HepG2 (cell line): Measurements from ENCODE around the gene C2orf80. TPM values are rescaled to one million over a fixed set of nuclear protein-coding genes. Genes with fewer than 3 reads are reported as not detected.

ENCODE experiments used
- ARID2 ChIP-seq: sonication (generic); formaldehyde crosslinking; IDR thresholded peaks from 2 replicates; pipeline ENCODE4 v1.8.1; 2022; ENCODE audit warnings: mild to moderate bottlenecking, missing genetic modification reagents, borderline replicate concordance
- LCORL ChIP-seq, 2 experiments: fragments of 450-650 bp in 1 of 2; sonication (generic) in 1 of 2; formaldehyde crosslinking in 1 of 2; IDR thresholded peaks; 2 replicates each; pipeline versions ENCODE4 v1.5.0 to v1.6.1; 2017 to 2020; ENCODE audit warnings: antibody characterized with exemption in 1 of 2, missing genetic modification reagents in 1 of 2
- MATR3 ChIP-seq: sonication (generic); formaldehyde crosslinking; IDR thresholded peaks from 2 replicates; pipeline ENCODE4 v1.4.0; 2020; ENCODE audit warnings: missing genetic modification reagents
- NFE2L2 ChIP-seq: fragments of 150-350 bp; IDR thresholded peaks from 2 replicates; pipeline ENCODE4 v1.6.1; 2014; ENCODE audit warnings: low read length
- NRL ChIP-seq: sonication (generic); formaldehyde crosslinking; IDR thresholded peaks from 2 replicates; pipeline ENCODE4 v1.5.0; 2020; ENCODE audit warnings: missing genetic modification reagents, mild to moderate bottlenecking, moderate library complexity, borderline replicate concordance
- SALL1 ChIP-seq: sonication (generic); formaldehyde crosslinking; IDR thresholded peaks from 2 replicates; pipeline ENCODE4 v1.8.0; 2022; ENCODE audit warnings: mild to moderate bottlenecking, missing genetic modification reagents
- SRF ChIP-seq: IDR thresholded peaks from 2 replicates; pipeline ENCODE4 v1.6.1; 2011; ENCODE audit warnings: mild to moderate bottlenecking, low read depth, low read length, moderate library complexity
- ZFP36 ChIP-seq: fragments of 150-350 bp; IDR thresholded peaks from 2 replicates; pipeline ENCODE4 v1.6.1; 2018; ENCODE audit warnings: borderline replicate concordance, low read length, low read depth; ENCODE audit not compliant: partially characterized antibody
- ZNF331 ChIP-seq: sonication (generic); formaldehyde crosslinking; IDR thresholded peaks from 2 replicates; pipeline ENCODE4 v1.4.0; 2020; ENCODE audit warnings: missing genetic modification reagents
- ZNF335 ChIP-seq: sonication (generic); formaldehyde crosslinking; IDR thresholded peaks from 2 replicates; pipeline ENCODE4 v1.4.0; 2020; ENCODE audit warnings: missing genetic modification reagents
- ZNF382 ChIP-seq: sonication (generic); formaldehyde crosslinking; IDR thresholded peaks from 2 replicates; pipeline ENCODE4 v1.5.0; 2020; ENCODE audit warnings: missing genetic modification reagents, mild to moderate bottlenecking, borderline replicate concordance
- ZNF678 ChIP-seq: sonication (generic); formaldehyde crosslinking; IDR thresholded peaks from 2 replicates; pipeline ENCODE4 v1.4.0; 2020; ENCODE audit warnings: mild to moderate bottlenecking, missing genetic modification reagents
- ZNF749 ChIP-seq: sonication (generic); formaldehyde crosslinking; IDR thresholded peaks from 2 replicates; pipeline ENCODE4 v1.8.0; 2022; ENCODE audit warnings: mild to moderate bottlenecking, missing genetic modification reagents, moderate library complexity, borderline replicate concordance
- polyA plus RNA-seq, 8 experiments: library from polyadenylated mRNA; depleted of rRNA in 3 of 8; stranded (reverse) in 7 of 8; unstranded in 1 of 8; fragments of >200 nt; fragmentation: Illumina TruSeq in 4 of 8; extraction: Trizol in 4 of 8; gene quantifications; 2 replicates each; pipeline versions ENCODE4 v1.2.1 to v1.2.3, GENCODE V29; 2011 to 2016; ENCODE audit warnings: low read depth in 4 of 8, missing spikeins in 1 of 8, mixed read lengths in 1 of 8; ENCODE audit not compliant: insufficient read depth in 1 of 8
- total RNA-seq, 5 experiments: library from RNA; depleted of rRNA; stranded (reverse); fragments of >200 nt; fragmentation: Illumina TruSeq; extraction: Trizol; gene quantifications; 2 replicates each; pipeline ENCODE4 v1.2.3, GENCODE V29; 2016; ENCODE audit warnings: low read depth in 1 of 5
- TF ChIP-seq, protein P1 (sequence below): sonication (generic); formaldehyde crosslinking; IDR thresholded peaks from 2 replicates; pipeline ENCODE4 v1.4.0; 2020; ENCODE audit warnings: missing genetic modification reagents, borderline replicate concordance
- TF ChIP-seq, protein P2 (sequence below): sonication (generic); formaldehyde crosslinking; IDR thresholded peaks from 2 replicates; pipeline ENCODE4 v1.4.0; 2020; ENCODE audit warnings: low read depth, missing genetic modification reagents
- TF ChIP-seq, protein P3 (sequence below): sonication (generic); formaldehyde crosslinking; IDR thresholded peaks from 2 replicates; pipeline ENCODE4 v1.4.0; 2020; ENCODE audit warnings: missing genetic modification reagents
- TF ChIP-seq, protein P4 (sequence below): sonication (generic); formaldehyde crosslinking; IDR thresholded peaks from 2 replicates; pipeline ENCODE4 v1.5.0; 2020; ENCODE audit warnings: mild to moderate bottlenecking, low read depth, missing genetic modification reagents, borderline replicate concordance

Gene C2orf80
- total and polyA plus RNA-seq, 2 of the 13 experiments (the other 11 are each of a cell fraction or from before 2014, with no cell fraction given): not detected

DNA sequence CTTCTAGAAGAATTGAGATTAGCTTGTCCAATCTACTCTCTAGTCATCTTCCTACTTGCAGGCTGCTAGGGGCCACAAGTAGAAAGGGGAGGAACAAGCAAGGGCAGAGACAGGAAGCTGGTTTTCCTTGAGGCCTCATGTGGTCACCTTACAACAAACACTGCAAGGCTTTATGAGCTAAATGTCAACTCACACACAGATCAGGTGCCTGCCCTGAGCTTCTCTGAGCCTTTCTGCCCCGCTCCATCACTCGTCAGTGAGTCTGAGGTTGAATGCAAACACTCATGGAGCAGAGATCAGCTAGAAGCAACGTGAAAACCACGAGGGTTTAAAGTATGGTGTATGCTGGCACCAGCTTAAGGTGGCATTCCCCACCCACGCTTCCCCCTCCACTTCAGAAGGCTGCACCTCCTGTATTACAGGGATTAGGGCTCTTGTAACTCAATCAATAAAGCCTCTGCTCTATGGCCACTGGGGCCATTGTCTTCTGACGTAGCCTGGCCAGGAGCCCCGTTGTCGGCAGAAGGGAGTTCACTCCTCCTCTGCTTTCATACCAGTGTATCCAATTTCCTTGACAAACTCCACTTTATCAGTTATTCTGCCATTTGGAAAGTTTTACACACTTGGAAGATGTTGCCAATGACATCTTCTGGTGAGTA is 54.8 kb downstream of the C2orf80 start (continued):
- TF ChIP-seq, protein P1, sequence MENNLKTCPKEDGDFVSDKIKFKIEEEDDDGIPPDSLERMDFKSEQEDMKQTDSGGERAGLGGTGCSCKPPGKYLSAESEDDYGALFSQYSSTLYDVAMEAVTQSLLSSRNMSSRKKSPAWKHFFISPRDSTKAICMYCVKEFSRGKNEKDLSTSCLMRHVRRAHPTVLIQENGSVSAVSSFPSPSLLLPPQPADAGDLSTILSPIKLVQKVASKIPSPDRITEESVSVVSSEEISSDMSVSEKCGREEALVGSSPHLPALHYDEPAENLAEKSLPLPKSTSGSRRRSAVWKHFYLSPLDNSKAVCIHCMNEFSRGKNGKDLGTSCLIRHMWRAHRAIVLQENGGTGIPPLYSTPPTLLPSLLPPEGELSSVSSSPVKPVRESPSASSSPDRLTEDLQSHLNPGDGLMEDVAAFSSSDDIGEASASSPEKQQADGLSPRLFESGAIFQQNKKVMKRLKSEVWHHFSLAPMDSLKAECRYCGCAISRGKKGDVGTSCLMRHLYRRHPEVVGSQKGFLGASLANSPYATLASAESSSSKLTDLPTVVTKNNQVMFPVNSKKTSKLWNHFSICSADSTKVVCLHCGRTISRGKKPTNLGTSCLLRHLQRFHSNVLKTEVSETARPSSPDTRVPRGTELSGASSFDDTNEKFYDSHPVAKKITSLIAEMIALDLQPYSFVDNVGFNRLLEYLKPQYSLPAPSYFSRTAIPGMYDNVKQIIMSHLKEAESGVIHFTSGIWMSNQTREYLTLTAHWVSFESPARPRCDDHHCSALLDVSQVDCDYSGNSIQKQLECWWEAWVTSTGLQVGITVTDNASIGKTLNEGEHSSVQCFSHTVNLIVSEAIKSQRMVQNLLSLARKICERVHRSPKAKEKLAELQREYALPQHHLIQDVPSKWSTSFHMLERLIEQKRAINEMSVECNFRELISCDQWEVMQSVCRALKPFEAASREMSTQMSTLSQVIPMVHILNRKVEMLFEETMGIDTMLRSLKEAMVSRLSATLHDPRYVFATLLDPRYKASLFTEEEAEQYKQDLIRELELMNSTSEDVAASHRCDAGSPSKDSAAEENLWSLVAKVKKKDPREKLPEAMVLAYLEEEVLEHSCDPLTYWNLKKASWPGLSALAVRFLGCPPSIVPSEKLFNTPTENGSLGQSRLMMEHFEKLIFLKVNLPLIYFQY (CRISPR knock-in tag): 0 out of 2 replicates have a peak, but pooled peaks have one; percentile 14
- TF ChIP-seq, protein P2, sequence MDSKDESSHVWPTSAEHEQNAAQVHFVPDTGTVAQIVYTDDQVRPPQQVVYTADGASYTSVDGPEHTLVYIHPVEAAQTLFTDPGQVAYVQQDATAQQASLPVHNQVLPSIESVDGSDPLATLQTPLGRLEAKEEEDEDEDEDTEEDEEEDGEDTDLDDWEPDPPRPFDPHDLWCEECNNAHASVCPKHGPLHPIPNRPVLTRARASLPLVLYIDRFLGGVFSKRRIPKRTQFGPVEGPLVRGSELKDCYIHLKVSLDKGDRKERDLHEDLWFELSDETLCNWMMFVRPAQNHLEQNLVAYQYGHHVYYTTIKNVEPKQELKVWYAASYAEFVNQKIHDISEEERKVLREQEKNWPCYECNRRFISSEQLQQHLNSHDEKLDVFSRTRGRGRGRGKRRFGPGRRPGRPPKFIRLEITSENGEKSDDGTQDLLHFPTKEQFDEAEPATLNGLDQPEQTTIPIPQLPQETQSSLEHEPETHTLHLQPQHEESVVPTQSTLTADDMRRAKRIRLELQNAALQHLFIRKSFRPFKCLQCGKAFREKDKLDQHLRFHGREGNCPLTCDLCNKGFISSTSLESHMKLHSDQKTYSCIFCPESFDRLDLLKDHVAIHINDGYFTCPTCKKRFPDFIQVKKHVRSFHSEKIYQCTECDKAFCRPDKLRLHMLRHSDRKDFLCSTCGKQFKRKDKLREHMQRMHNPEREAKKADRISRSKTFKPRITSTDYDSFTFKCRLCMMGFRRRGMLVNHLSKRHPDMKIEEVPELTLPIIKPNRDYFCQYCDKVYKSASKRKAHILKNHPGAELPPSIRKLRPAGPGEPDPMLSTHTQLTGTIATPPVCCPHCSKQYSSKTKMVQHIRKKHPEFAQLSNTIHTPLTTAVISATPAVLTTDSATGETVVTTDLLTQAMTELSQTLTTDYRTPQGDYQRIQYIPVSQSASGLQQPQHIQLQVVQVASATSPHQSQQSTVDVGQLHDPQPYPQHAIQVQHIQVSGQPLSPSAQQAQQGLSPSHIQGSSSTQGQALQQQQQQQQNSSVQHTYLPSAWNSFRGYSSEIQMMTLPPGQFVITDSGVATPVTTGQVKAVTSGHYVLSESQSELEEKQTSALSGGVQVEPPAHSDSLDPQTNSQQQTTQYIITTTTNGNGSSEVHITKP: no peak
- TF ChIP-seq NRL (CRISPR knock-in tag) (no peak), ZNF335 (CRISPR knock-in tag) (no peak), MATR3 (no peak), NFE2L2 (no peak), ZFP36 (no peak), ZNF678 (CRISPR knock-in tag) (no peak), ZNF382 (no peak), SRF (no peak), SALL1 (CRISPR knock-in tag) (peak; percentile 64; the same call in 1 of the 2 replicates), LCORL (IDR thresholded peaks at IDR 0.05) (no peak), LCORL (CRISPR knock-in tag; IDR thresholded peaks at IDR 0.05) (peak; percentile 27; the same call in 1 of the 2 replicates), ARID2 (CRISPR knock-in tag) (no peak), ZNF749 (CRISPR knock-in tag) (no peak), ZNF331 (CRISPR knock-in tag) (0 out of 2 replicates have a peak, but pooled peaks have one; percentile 16)
- TF ChIP-seq, protein P3, sequence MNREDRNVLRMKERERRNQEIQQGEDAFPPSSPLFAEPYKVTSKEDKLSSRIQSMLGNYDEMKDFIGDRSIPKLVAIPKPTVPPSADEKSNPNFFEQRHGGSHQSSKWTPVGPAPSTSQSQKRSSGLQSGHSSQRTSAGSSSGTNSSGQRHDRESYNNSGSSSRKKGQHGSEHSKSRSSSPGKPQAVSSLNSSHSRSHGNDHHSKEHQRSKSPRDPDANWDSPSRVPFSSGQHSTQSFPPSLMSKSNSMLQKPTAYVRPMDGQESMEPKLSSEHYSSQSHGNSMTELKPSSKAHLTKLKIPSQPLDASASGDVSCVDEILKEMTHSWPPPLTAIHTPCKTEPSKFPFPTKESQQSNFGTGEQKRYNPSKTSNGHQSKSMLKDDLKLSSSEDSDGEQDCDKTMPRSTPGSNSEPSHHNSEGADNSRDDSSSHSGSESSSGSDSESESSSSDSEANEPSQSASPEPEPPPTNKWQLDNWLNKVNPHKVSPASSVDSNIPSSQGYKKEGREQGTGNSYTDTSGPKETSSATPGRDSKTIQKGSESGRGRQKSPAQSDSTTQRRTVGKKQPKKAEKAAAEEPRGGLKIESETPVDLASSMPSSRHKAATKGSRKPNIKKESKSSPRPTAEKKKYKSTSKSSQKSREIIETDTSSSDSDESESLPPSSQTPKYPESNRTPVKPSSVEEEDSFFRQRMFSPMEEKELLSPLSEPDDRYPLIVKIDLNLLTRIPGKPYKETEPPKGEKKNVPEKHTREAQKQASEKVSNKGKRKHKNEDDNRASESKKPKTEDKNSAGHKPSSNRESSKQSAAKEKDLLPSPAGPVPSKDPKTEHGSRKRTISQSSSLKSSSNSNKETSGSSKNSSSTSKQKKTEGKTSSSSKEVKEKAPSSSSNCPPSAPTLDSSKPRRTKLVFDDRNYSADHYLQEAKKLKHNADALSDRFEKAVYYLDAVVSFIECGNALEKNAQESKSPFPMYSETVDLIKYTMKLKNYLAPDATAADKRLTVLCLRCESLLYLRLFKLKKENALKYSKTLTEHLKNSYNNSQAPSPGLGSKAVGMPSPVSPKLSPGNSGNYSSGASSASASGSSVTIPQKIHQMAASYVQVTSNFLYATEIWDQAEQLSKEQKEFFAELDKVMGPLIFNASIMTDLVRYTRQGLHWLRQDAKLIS (CRISPR knock-in tag): no peak
- TF ChIP-seq, protein P4, sequence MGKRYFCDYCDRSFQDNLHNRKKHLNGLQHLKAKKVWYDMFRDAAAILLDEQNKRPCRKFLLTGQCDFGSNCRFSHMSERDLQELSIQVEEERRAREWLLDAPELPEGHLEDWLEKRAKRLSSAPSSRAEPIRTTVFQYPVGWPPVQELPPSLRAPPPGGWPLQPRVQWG (CRISPR knock-in tag): no peak
